NCI-H1436 (cell line): Measurements from ENCODE around the gene CMIP.
A peak's percentile ranks its signal among the peaks of the same experiment; 100 is the strongest.
"Not testable (repeated sequence)": the region's sequence is repeated elsewhere in the genome, so short reads cannot be mapped to it uniquely, and the experiment has no call there.

Source experiments
- DNase-seq: peaks from one replicate; lab custom pipeline; 2025; lab: John Stamatoyannopoulos, UW

Gene CMIP

GRCh38 chr16:81421536-81421935 lies 23.1 kb upstream of the CMIP start:
- no peak for DNase-seq

DNA sequence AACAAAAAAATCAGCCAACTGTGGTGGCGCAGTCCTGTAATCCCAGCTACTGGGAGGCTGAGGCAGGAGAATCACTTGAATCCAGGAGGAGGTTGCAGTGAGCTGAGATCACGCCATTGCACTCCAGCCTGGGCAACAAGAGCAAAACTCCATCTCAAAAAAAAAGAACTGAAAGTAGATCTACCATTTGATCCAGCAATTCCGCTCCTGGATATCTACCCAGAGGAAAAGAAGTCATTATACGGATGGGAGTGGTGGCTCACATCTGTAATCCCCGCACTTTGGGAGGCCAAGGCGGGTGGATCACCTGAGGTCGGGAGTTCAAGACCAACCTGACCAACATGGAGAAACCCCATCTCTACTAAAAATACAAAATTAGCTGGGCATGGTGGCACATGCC lies 22.5 kb upstream of the CMIP start:
- DNase-seq = not testable (repeated sequence)

DNA sequence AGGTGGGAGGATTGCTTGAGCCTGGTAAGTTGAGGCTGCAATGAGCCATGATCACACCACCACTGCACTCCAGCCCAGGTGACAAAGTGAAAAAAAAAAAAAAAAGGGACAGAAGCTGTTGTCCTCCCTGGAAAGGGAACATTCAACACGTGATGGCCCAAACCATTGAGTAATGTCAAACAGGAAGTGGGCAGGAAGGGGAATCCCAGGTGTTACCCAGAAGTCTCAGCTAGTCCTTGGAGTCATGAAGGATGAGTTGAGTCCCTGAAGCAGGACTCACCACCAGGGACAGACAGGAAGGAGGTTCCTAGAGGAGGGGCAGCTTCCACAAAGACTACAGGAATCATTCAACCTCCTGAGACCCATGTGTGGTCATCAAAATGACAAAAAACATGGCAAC lies 19.8 kb upstream of the CMIP start:
- DNase-seq = no peak

- DNase-seq = no peak
Measured at GRCh38 chr16:81427219-81427618, 17.4 kb upstream of the CMIP start.

GRCh38 chr16:81429045-81429521 lies 15.5 kb upstream of the CMIP start:
- no peak for DNase-seq

DNA sequence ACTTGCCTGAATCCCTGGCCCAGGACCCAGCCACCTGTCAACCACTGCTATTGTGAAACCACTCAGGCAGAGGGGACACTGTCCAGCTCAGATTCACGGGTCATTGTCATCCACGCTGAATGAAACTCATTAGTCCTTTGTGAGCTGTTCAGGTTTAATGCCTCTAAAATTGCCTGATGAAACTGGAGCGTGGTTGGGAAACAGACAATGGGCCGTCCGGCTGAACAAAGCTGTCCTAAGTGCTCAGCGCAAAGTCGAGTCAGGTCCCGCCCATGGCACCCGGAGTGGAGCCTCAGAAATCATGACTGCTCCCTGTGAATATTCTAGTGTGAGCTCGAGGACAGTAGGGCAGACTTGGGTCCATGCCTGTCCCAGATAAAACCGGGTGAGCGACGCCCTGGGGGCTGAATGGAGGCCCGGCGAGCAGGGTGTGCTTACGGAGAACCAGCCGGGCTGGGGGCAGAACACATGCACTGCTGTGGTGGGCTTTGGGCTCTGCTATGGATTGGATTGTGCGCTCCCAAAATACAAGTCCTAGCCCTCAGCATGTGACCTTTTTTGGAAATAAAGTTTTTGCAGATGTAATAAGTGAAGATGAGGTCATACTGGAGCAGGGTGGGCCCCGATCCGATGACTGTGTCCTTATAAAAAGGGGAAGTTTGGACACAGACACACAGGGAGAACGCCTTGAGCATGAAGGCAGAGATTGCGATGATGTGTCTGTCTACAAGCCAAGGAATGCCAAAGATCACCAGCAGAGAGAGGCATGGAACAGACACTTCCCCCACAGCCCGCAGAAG lies 12.9 kb upstream of the CMIP start:
- DNase-seq = no peak

- no peak for DNase-seq
Measured at GRCh38 chr16:81432937-81433557, 11.6 kb upstream of the CMIP start.

- no peak for DNase-seq
Measured at GRCh38 chr16:81435103-81435502, 9.5 kb upstream of the CMIP start.

DNA sequence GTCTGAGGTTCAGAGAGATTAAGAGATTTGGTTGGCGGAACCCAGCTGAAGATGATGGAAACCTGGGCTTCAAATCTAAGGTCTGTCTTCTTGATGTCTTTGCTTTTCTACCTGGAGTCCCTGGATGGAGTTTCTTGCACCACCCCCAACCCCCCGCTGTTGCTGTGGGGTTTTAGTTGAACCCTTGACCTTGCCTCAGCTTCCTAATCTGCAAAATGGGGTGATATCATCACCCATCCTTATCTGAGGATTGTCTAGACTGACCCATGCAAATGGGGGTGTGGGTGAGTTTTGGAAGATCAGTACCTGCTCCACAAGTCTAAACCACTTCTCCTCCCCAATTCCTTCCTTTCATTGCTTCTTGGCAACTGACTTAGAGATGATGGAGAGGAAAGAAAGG lies 9.0 kb upstream of the CMIP start:
- no peak for DNase-seq

DNA sequence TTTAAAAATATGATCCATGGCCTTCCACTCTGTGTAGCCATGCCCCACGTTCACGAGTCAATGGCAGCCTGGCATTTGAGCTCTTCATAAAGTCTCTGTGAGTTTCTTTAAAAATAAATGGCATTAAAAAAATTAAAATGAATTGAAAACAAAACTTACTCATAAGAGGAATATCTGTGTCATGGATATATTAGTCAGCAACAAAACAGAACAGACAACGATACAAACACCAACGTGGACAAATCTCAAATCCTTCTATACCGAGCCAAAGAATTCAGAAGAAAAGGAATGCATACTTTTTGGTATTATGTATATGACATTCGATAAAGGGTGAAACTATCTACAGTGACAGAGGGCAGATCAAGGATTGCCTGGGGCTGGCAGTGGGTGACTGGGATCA lies 8.2 kb upstream of the CMIP start:
- no peak for DNase-seq

DNA sequence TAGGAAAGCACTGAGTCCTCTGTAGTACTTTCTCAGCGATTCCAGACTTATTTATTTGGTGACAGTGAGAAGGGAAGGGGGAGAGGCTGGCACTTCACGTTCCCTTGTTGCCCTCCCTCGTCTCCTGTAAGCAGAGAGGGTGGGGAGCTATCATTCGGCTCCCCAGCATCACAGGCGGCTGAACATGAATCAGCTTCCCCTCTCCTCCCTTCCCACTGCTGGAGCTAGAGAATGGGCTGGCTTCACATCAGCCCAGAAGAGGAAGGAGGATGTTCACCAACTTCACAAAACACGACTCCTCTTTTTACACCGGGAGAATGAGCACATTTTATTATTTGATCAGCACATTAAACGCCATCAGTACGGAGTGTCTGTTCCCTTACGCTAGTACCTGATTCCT lies 6.7 kb upstream of the CMIP start:
- no peak for DNase-seq

DNA sequence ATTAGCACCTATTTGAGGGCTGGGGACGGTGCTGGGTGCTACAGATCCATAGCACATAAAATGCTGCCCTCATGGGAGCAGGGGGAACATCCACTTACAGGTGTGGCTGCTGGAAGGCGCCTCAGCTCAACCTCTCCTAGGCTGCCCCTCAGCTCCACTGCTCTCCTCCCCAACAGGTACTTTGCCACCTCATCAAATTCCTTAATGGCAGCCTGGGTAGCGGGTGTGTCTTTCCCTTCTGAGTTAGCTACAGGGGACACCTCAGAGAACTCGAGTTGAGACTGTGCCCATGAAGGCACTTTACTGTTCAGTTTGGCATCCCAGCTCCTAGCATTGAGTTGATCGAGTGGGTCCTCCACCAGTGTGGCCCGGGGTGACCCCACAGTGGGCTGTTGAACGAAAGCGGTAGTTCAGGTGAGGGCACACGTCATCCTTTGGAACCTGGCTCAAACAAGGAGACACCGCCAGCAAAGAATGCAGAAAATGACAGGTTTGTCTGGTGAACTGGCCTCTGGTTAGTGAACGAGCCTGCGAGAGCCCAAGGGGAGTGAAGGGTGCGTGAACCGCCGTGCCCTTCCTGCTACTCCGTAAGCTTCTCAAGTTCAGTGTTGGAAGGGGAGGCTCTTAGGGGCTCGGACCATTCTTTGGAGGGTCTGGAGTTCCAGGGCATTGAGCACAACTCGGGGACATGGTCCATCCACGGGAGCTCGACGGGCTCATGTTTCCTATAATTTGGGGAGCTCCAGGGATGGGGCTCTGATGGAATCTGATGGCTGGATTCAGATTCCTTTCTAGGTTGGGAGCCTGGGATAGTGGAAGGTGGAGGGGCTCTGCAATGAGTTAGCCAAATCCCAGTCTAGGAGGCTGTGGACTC lies 3.5 kb upstream of the CMIP start:
- no peak for DNase-seq

GRCh38 chr16:81442220-81442915 lies 2.2 kb upstream of the CMIP start:
- no peak for DNase-seq

- no peak for DNase-seq
Measured at GRCh38 chr16:81442916-81443687, 1.5 kb upstream of the CMIP start.

DNA sequence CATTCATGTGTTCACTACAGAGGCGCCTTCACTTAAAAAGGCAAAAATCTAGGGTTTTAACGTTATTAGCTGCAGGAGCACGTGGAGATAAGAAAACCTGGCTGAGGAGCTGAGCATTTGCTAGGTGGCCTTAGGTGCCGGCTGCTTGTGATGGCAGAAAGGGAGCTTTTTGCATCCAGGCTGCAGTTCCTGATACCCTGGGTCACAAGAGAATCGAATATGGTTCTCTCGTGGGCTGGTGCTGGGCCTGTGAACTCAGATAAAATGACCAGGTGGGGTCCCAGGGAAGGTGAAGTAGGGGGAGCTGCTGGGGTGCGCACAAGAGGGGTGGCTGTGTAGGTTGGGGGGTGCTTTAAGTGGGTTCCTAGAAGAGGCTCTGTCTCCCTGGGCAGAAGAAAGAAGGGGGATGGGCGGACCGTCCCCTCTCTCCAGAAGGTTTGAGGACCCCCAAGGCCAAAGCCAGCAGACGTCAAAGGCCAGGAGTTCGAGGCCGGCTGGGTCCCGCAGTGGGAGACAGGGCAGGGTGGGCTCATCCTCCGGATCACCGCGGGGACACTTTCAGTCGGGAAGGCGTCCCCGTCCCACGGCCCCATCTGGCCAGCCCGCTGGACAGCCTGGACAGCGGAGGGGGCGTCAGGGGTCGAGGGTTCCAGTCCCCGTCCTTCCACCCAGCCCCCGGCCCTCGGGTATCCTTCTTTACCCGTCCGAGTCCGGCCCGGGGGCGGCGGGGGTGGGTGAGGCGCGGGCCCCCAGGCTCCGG lies 740 bp upstream of the CMIP start:
- no peak for DNase-seq

- DNase-seq = peak; percentile 26
Measured at GRCh38 chr16:81445143-81445961, 744 bp downstream of the CMIP start.

GRCh38 chr16:81445966-81446906 lies 1.6 kb downstream of the CMIP start:
- DNase-seq = no peak

GRCh38 chr16:81446907-81447268 lies 2.3 kb downstream of the CMIP start:
- DNase-seq = no peak
